ENCODE data around the gene DUOX2.

GRCh38 chr15:45128971-45129639 lies 15.1 kb upstream of the DUOX2 start:
- TF ChIP-seq YY1 (IDR thresholded peaks at IDR 0.05; ENCODE audit: insufficient read depth, insufficient read length) (no peak), ZNF274 (IDR thresholded peaks at IDR 0.05; ENCODE audit: low read depth, low read length) (no peak), SUZ12 (IDR thresholded peaks at IDR 0.05; ENCODE audit: extremely low read depth, insufficient read depth, insufficient read length) (no peak)
